K562 (cell line): Measurements from ENCODE around the gene TPCN1. TPM values are rescaled to one million over a fixed set of nuclear protein-coding genes. Genes with fewer than 3 reads are reported as not detected.

Experiments used
- ARID1B ChIP-seq: fragments of 450-650 bp; IDR thresholded peaks from 2 replicates; pipeline ENCODE4 v1.6.1; 2016; ENCODE audit warnings: antibody characterized with exemption, mild to moderate bottlenecking, inconsistent platforms
- BMI1 ChIP-seq: fragments of 150-350 bp; IDR thresholded peaks from 2 replicates; pipeline ENCODE4 v1.6.1; 2014; ENCODE audit warnings: low read length
- CBX3 ChIP-seq, 2 experiments: IDR thresholded peaks; 1 replicate in 1 of 2; 2 replicates in 1 of 2; pipeline ENCODE4 v1.6.1; 2012; ENCODE audit warnings: inconsistent platforms in 2 of 2, low read length in 2 of 2, borderline replicate concordance in 1 of 2, control low read depth in 1 of 2
- CCNT2 ChIP-seq: IDR thresholded peaks from 2 replicates; pipeline ENCODE4 v1.6.1; 2011; ENCODE audit warnings: borderline replicate concordance, low read depth, mild to moderate bottlenecking, moderate library complexity, mixed read lengths, low read length; ENCODE audit not compliant: insufficient read length; ENCODE audit errors: extremely low read depth
- CXXC5 ChIP-seq: fragments of 250-450 bp; sonication (Bioruptor Pico); IDR thresholded peaks from 2 replicates; pipeline ENCODE4 v1.8.0; 2022; ENCODE audit warnings: inconsistent platforms, mild to moderate bottlenecking, moderate library complexity
- DPF2 ChIP-seq: fragments of 450-650 bp; IDR thresholded peaks from 2 replicates; pipeline ENCODE4 v1.6.1; 2016
- FOSL1 ChIP-seq: fragments of 200-800 bp; sonication (Bioruptor generic); conservative IDR thresholded peaks from 2 replicates; pipeline ENCODE4 v1.6.1; 2016; ENCODE audit warnings: missing genetic modification characterization, missing compliant biosample characterization
- FOXJ2 ChIP-seq: fragments of 200-800 bp; sonication (Bioruptor generic); IDR thresholded peaks from 2 replicates; pipeline ENCODE4 v1.6.1; 2016; ENCODE audit warnings: missing genetic modification characterization, missing compliant biosample characterization
- GATA2 ChIP-seq: sonication (generic); formaldehyde crosslinking; IDR thresholded peaks from 2 replicates; pipeline ENCODE4 v1.4.0; 2020; ENCODE audit warnings: mild to moderate bottlenecking, missing genetic modification reagents
- JUND ChIP-seq, 2 experiments: IDR thresholded peaks; 2 replicates in 1 of 2; 3 replicates in 1 of 2; pipeline ENCODE4 v1.6.1; 2011; ENCODE audit warnings: borderline replicate concordance in 2 of 2, low read depth in 2 of 2, low read length in 2 of 2, improper control_type of control experiment in 1 of 2, missing biosample characterization in 1 of 2, missing genetic modification characterization in 1 of 2, missing genetic modification reagents in 1 of 2
- KLF1 ChIP-seq: fragments of 450-650 bp; IDR thresholded peaks from 2 replicates; pipeline ENCODE4 v1.6.1; 2016; ENCODE audit warnings: missing genetic modification characterization, missing compliant biosample characterization
- RBFOX2 ChIP-seq: fragments of 200-400 bp; formaldehyde crosslinking; IDR thresholded peaks from 2 replicates; pipeline ENCODE4 v1.6.1; 2017; ENCODE audit warnings: low read depth, mild to moderate bottlenecking, low read length, moderate library complexity
- SMAD4 ChIP-seq: fragments of 250-450 bp; sonication (Bioruptor Pico); conservative IDR thresholded peaks from 2 replicates; pipeline ENCODE4 v1.8.0; 2021; ENCODE audit warnings: inconsistent platforms, mild to moderate bottlenecking, moderate library complexity
- SMARCE1 ChIP-seq: fragments of 450-650 bp; IDR thresholded peaks from 2 replicates; pipeline ENCODE4 v1.7.1; 2016; ENCODE audit warnings: mild to moderate bottlenecking
- TSC22D4 ChIP-seq: fragments of 450-650 bp; IDR thresholded peaks from 2 replicates; pipeline ENCODE4 v1.6.1; 2016; ENCODE audit warnings: missing genetic modification characterization, missing biosample characterization, control low read depth
- ZC3H4 ChIP-seq: sonication (generic); formaldehyde crosslinking; IDR thresholded peaks from 2 replicates; pipeline ENCODE4 v1.9.0; 2021; ENCODE audit warnings: missing genetic modification reagents, borderline replicate concordance
- ZNF699 ChIP-seq: fragments of 250-450 bp; sonication (Bioruptor Pico); IDR thresholded peaks from 2 replicates; pipeline ENCODE4 v1.8.0; 2021; ENCODE audit warnings: mild to moderate bottlenecking, moderate library complexity; ENCODE audit not compliant: insufficient replicate concordance
- polyA plus RNA-seq, 8 experiments: library from polyadenylated mRNA; depleted of rRNA in 4 of 8; stranded (reverse) in 5 of 8; unstranded in 3 of 8; fragments of >200 nt; fragmentation: Nextera tagmentation in 2 of 8; fragmentation: Illumina TruSeq in 1 of 8; extraction: Ambion mirVana in 2 of 8; extraction: Trizol in 1 of 8; gene quantifications; 2 replicates each; pipeline versions ENCODE4 v1.2.1 to v1.2.3, GENCODE V29; 2011 to 2014; ENCODE audit warnings: inconsistent platforms in 1 of 8, missing spikeins in 1 of 8
- total RNA-seq, 7 experiments: library from RNA; depleted of rRNA in 6 of 7; stranded (reverse); fragments of >200 nt in 6 of 7; fragmentation: Illumina TruSeq in 2 of 7; extraction: Trizol in 2 of 7; gene quantifications; 2 replicates each; pipeline versions ENCODE4 v1.2.1 to v1.2.3, GENCODE V29; 2011 to 2021; ENCODE audit warnings: low replicate concordance in 1 of 7
- TF ChIP-seq, protein P1 (sequence below): fragments of 450-650 bp; IDR thresholded peaks from 2 replicates; pipeline ENCODE4 v1.6.1; 2017; ENCODE audit warnings: antibody characterized with exemption, mild to moderate bottlenecking
- TF ChIP-seq, protein P2 (sequence below): fragments of 200-800 bp; sonication (Bioruptor generic); IDR thresholded peaks from 2 replicates; pipeline ENCODE4 v1.6.1; 2017; ENCODE audit warnings: missing genetic modification characterization, missing compliant biosample characterization
- TF ChIP-seq, protein P3 (sequence below): fragments of 250-450 bp; sonication (Bioruptor Pico); IDR thresholded peaks from 2 replicates; pipeline ENCODE4 v1.5.0; 2020; ENCODE audit warnings: mild to moderate bottlenecking
- TF ChIP-seq, protein P4 (sequence below): sonication (generic); formaldehyde crosslinking; IDR thresholded peaks from 2 replicates; pipeline ENCODE4 v1.9.0; 2022; ENCODE audit warnings: mild to moderate bottlenecking, missing genetic modification reagents

The TPCN1 gene
- total and polyA plus RNA-seq, 9 of the 15 experiments (the other 6 are each of a cell fraction or from before 2014, with no cell fraction given), result 0.80 to 23.8 (median 7.4) TPM

DNA sequence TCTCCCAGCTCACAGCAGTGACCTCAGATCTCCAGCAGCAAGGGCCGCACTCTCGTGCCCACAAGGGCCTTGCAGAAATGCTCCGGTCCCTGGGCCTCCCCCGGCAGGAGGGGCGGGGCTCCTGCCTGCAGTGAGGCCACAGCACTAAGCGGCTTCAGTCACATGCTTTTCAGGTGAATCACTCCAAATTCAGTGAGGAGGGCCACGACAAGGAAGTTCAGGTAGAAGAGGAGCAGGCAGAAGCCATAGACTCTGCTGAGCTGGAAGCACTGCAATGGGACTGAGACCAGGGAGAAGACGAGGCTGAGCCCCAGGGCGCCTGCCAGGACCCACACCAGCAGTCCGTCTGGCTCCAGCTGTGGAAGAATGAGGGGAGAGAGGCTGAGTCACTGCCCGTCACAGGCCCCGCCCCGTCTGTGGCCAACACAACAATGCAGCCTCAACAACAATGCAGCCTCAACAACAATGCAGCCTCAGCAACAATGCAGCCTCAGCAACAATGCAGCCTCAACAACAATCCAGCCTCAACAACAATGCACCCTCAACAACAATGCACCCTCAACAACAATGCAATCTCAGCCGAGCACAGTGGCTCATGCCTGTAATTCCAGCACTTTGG is 78.5 kb downstream of the TPCN1 start (continued):
- TF ChIP-seq, protein P1, sequence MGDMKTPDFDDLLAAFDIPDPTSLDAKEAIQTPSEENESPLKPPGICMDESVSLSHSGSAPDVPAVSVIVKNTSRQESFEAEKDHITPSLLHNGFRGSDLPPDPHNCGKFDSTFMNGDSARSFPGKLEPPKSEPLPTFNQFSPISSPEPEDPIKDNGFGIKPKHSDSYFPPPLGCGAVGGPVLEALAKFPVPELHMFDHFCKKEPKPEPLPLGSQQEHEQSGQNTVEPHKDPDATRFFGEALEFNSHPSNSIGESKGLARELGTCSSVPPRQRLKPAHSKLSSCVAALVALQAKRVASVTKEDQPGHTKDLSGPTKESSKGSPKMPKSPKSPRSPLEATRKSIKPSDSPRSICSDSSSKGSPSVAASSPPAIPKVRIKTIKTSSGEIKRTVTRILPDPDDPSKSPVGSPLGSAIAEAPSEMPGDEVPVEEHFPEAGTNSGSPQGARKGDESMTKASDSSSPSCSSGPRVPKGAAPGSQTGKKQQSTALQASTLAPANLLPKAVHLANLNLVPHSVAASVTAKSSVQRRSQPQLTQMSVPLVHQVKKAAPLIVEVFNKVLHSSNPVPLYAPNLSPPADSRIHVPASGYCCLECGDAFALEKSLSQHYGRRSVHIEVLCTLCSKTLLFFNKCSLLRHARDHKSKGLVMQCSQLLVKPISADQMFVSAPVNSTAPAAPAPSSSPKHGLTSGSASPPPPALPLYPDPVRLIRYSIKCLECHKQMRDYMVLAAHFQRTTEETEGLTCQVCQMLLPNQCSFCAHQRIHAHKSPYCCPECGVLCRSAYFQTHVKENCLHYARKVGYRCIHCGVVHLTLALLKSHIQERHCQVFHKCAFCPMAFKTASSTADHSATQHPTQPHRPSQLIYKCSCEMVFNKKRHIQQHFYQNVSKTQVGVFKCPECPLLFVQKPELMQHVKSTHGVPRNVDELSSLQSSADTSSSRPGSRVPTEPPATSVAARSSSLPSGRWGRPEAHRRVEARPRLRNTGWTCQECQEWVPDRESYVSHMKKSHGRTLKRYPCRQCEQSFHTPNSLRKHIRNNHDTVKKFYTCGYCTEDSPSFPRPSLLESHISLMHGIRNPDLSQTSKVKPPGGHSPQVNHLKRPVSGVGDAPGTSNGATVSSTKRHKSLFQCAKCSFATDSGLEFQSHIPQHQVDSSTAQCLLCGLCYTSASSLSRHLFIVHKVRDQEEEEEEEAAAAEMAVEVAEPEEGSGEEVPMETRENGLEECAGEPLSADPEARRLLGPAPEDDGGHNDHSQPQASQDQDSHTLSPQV, result no peak
- TF ChIP-seq CXXC5 (CRISPR knock-in tag) (no peak), TSC22D4 (tag) (no peak), GATA2 (no peak), ARID1B (peak; percentile 52), RBFOX2 (0 out of 2 replicates have a peak, but pooled peaks have one; percentile 28), KLF1 (tag) (no peak), SMAD4 (CRISPR knock-in tag) (peak; percentile 56), BMI1 (no peak), JUND (IDR thresholded peaks at IDR 0.05; ENCODE audit: borderline replicate concordance, low read depth, low read length) (peak; percentile 41; the same call in 1 of the 2 replicates), JUND (tag; IDR thresholded peaks at IDR 0.05; ENCODE audit: borderline replicate concordance, low read depth, low read length) (peak; percentile 72; the same call in 2 of the 3 replicates), CBX3 (IDR thresholded peaks at IDR 0.05; ENCODE audit: borderline replicate concordance in 1 of 2, low read length in 2 of 2) (no peak), CCNT2 (no peak), SMARCE1 (peak; percentile 65), DPF2 (peak; percentile 74), FOSL1 (tag) (peak; percentile 91), FOXJ2 (tag) (no peak), ZNF699 (no peak), ZC3H4 (CRISPR knock-in tag) (no peak)
- TF ChIP-seq, protein P2, sequence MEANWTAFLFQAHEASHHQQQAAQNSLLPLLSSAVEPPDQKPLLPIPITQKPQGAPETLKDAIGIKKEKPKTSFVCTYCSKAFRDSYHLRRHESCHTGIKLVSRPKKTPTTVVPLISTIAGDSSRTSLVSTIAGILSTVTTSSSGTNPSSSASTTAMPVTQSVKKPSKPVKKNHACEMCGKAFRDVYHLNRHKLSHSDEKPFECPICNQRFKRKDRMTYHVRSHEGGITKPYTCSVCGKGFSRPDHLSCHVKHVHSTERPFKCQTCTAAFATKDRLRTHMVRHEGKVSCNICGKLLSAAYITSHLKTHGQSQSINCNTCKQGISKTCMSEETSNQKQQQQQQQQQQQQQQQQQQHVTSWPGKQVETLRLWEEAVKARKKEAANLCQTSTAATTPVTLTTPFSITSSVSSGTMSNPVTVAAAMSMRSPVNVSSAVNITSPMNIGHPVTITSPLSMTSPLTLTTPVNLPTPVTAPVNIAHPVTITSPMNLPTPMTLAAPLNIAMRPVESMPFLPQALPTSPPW, result peak; percentile 69; the same call in 1 of the 2 replicates
- TF ChIP-seq, protein P3, sequence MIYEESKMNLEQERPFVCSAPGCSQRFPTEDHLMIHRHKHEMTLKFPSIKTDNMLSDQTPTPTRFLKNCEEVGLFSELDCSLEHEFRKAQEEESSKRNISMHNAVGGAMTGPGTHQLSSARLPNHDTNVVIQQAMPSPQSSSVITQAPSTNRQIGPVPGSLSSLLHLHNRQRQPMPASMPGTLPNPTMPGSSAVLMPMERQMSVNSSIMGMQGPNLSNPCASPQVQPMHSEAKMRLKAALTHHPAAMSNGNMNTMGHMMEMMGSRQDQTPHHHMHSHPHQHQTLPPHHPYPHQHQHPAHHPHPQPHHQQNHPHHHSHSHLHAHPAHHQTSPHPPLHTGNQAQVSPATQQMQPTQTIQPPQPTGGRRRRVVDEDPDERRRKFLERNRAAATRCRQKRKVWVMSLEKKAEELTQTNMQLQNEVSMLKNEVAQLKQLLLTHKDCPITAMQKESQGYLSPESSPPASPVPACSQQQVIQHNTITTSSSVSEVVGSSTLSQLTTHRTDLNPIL, result no peak
- TF ChIP-seq, protein P4, sequence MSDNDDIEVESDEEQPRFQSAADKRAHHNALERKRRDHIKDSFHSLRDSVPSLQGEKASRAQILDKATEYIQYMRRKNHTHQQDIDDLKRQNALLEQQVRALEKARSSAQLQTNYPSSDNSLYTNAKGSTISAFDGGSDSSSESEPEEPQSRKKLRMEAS (CRISPR knock-in tag), result peak; percentile 61
